ENCODE results near the gene LEPR.
"Not testable (repeated sequence)": the region's sequence is repeated elsewhere in the genome, so short reads cannot be mapped to it uniquely, and the experiment has no call there.

LEPR gene

GRCh38 chr1:65420590-65421350, at the start of gene LEPR, which contains the start of gene LEPROT:
TSS of gene LEPR (plus strand) at chr1:65420668. CDS start at chr1:65565566, 144,898 bp downstream.
TSS of gene LEPROT (plus strand) at chr1:65420668. CDS start at chr1:65420725, 57 bp downstream.
- no peak for TF ChIP-seq CTCF (IDR thresholded peaks at IDR 0.05; ENCODE audit: insufficient read depth, low read depth, low read length, missing control alignments)
- no peak for DNase-seq (ENCODE audit: low read depth)
- peak within 1 kb of the TSS; percentile 95 for H3K4me3 ChIP-seq (ENCODE audit: low read depth, low read length)

GRCh38 chr1:65371544-65371943, 48.9 kb upstream of the LEPR start:
- TF ChIP-seq CTCF (IDR thresholded peaks at IDR 0.05; ENCODE audit: insufficient read depth, low read depth, low read length, missing control alignments) = no peak
- H3K4me3 ChIP-seq (ENCODE audit: low read depth, low read length) = no peak overlapping the region
- no peak for DNase-seq (ENCODE audit: low read depth)

- no peak for TF ChIP-seq CTCF (IDR thresholded peaks at IDR 0.05; ENCODE audit: insufficient read depth, low read depth, low read length, missing control alignments)
- DNase-seq (ENCODE audit: low read depth) = no peak
- no peak overlapping the region for H3K4me3 ChIP-seq (ENCODE audit: low read depth, low read length)
Observed at GRCh38 chr1:65372557-65372956, 47.9 kb upstream of the LEPR start.

GRCh38 chr1:65377496-65378246, 42.8 kb upstream of the LEPR start:
- TF ChIP-seq CTCF (IDR thresholded peaks at IDR 0.05; ENCODE audit: insufficient read depth, low read depth, low read length, missing control alignments) = no peak
- H3K4me3 ChIP-seq (ENCODE audit: low read depth, low read length) = no peak overlapping the region
- DNase-seq (ENCODE audit: low read depth) = no peak

GRCh38 chr1:65378247-65378946, 42.1 kb upstream of the LEPR start:
- H3K4me3 ChIP-seq (ENCODE audit: low read depth, low read length) = no peak overlapping the region
- TF ChIP-seq CTCF (IDR thresholded peaks at IDR 0.05; ENCODE audit: insufficient read depth, low read depth, low read length, missing control alignments) = no peak
- DNase-seq (ENCODE audit: low read depth) = no peak

- not testable (repeated sequence) for H3K4me3 ChIP-seq (ENCODE audit: low read depth, low read length); DNase-seq (ENCODE audit: low read depth)
Observed at GRCh38 chr1:65384426-65384825, 36.0 kb upstream of the LEPR start.

- TF ChIP-seq CTCF (IDR thresholded peaks at IDR 0.05; ENCODE audit: insufficient read depth, low read depth, low read length, missing control alignments) = no peak
Observed at GRCh38 chr1:65386439-65386838, 34.0 kb upstream of the LEPR start.

More at GRCh38 chr1:65386439-65386838, 34.0 kb upstream of the LEPR start:
- no peak overlapping the region for H3K4me3 ChIP-seq (ENCODE audit: low read depth, low read length)
- no peak for DNase-seq (ENCODE audit: low read depth)

Data from GM12865 (cell line).